ENCODE data around the gene ARHGAP6.

DNA sequence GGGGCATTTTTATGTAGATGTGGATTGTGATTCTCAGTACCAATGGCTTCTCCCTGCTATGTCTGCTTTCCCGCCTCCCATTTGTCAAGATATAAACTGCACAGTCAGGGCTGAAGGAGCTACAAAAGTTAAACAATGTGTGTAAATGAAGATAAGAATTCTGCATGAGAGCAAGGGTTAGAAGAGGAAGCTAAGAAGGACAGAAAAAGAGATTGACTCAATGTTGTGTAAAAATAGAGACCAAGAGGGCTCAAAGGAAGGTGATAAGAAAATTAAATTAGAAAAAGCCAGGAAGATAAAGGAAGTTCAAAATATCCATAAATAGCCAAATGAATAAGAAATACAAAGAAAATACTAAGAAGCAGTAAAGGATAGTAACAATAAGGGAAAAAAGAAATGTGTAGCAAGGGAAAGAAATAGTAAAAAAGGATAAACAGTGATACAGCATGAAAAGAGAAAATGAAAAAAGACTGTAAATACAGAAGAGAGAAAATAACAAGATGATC is 290.1 kb downstream of the ARHGAP6 start:
- no peak for TF ChIP-seq POLR2AphosphoS5 (IDR thresholded peaks at IDR 0.05; ENCODE audit: low read depth)
- no peak for TF ChIP-seq CREB1 (CRISPR knock-in tag; IDR thresholded peaks at IDR 0.05; ENCODE audit: low read depth)
- TF ChIP-seq, protein P1, sequence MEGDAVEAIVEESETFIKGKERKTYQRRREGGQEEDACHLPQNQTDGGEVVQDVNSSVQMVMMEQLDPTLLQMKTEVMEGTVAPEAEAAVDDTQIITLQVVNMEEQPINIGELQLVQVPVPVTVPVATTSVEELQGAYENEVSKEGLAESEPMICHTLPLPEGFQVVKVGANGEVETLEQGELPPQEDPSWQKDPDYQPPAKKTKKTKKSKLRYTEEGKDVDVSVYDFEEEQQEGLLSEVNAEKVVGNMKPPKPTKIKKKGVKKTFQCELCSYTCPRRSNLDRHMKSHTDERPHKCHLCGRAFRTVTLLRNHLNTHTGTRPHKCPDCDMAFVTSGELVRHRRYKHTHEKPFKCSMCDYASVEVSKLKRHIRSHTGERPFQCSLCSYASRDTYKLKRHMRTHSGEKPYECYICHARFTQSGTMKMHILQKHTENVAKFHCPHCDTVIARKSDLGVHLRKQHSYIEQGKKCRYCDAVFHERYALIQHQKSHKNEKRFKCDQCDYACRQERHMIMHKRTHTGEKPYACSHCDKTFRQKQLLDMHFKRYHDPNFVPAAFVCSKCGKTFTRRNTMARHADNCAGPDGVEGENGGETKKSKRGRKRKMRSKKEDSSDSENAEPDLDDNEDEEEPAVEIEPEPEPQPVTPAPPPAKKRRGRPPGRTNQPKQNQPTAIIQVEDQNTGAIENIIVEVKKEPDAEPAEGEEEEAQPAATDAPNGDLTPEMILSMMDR (conservative IDR thresholded peaks at IDR 0.05; ENCODE audit: low read depth in 2 of 2): no peak
- TF ChIP-seq EZH2phosphoT487 (IDR thresholded peaks at IDR 0.05; ENCODE audit: unreplicated experiment): no peak
- TF ChIP-seq EZH2 (IDR thresholded peaks at IDR 0.05; ENCODE audit: low read depth, unreplicated experiment): no peak
- TF ChIP-seq, protein P2, sequence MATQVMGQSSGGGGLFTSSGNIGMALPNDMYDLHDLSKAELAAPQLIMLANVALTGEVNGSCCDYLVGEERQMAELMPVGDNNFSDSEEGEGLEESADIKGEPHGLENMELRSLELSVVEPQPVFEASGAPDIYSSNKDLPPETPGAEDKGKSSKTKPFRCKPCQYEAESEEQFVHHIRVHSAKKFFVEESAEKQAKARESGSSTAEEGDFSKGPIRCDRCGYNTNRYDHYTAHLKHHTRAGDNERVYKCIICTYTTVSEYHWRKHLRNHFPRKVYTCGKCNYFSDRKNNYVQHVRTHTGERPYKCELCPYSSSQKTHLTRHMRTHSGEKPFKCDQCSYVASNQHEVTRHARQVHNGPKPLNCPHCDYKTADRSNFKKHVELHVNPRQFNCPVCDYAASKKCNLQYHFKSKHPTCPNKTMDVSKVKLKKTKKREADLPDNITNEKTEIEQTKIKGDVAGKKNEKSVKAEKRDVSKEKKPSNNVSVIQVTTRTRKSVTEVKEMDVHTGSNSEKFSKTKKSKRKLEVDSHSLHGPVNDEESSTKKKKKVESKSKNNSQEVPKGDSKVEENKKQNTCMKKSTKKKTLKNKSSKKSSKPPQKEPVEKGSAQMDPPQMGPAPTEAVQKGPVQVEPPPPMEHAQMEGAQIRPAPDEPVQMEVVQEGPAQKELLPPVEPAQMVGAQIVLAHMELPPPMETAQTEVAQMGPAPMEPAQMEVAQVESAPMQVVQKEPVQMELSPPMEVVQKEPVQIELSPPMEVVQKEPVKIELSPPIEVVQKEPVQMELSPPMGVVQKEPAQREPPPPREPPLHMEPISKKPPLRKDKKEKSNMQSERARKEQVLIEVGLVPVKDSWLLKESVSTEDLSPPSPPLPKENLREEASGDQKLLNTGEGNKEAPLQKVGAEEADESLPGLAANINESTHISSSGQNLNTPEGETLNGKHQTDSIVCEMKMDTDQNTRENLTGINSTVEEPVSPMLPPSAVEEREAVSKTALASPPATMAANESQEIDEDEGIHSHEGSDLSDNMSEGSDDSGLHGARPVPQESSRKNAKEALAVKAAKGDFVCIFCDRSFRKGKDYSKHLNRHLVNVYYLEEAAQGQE (IDR thresholded peaks at IDR 0.05; ENCODE audit: unreplicated experiment): no peak
- TF ChIP-seq, protein P3, sequence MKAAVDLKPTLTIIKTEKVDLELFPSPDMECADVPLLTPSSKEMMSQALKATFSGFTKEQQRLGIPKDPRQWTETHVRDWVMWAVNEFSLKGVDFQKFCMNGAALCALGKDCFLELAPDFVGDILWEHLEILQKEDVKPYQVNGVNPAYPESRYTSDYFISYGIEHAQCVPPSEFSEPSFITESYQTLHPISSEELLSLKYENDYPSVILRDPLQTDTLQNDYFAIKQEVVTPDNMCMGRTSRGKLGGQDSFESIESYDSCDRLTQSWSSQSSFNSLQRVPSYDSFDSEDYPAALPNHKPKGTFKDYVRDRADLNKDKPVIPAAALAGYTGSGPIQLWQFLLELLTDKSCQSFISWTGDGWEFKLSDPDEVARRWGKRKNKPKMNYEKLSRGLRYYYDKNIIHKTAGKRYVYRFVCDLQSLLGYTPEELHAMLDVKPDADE (IDR thresholded peaks at IDR 0.05): no peak
- TF ChIP-seq ZNF462 (CRISPR knock-in tag; IDR thresholded peaks at IDR 0.05): no peak
- no peak for TF ChIP-seq ZNF114 (CRISPR knock-in tag; IDR thresholded peaks at IDR 0.05)
- TF ChIP-seq JUNB (IDR thresholded peaks at IDR 0.05; ENCODE audit: unreplicated experiment): no peak
- TF ChIP-seq ZNF331 (CRISPR knock-in tag; IDR thresholded peaks at IDR 0.05; ENCODE audit: low read depth): no peak
- no peak for TF ChIP-seq NANOG (IDR thresholded peaks at IDR 0.05; ENCODE audit: borderline replicate concordance)
- no peak for TF ChIP-seq STAT1 (IDR thresholded peaks at IDR 0.05; ENCODE audit: unreplicated experiment)
